Glomerular visceral epithelial cell (primary cell): ENCODE results near the gene CCRL2.
"Not testable (repeated sequence)": the region's sequence is repeated elsewhere in the genome, so short reads cannot be mapped to it uniquely, and the experiment has no call there.

Experiments used
- DNase-seq: peaks from one replicate; pipeline ENCODE4 v3.0.0-alpha.2; 2016; ENCODE audit errors: extremely low spot score

CCRL2 gene

GRCh38 chr3:46380471-46381221 is 26.4 kb upstream of the CCRL2 start:
- DNase-seq: no peak

- DNase-seq: no peak
Observed at GRCh38 chr3:46381625-46382024, 25.4 kb upstream of the CCRL2 start.

GRCh38 chr3:46383211-46383950 is 23.7 kb upstream of the CCRL2 start:
- no peak for DNase-seq

- DNase-seq: no peak
Observed at GRCh38 chr3:46383951-46384330, 23.1 kb upstream of the CCRL2 start.

- peak; percentile 25 for DNase-seq
Observed at GRCh38 chr3:46386205-46386604, 20.9 kb upstream of the CCRL2 start.

- DNase-seq: not testable (repeated sequence)
Observed at GRCh38 chr3:46388847-46389246, 18.2 kb upstream of the CCRL2 start.

- no peak for DNase-seq
Observed at GRCh38 chr3:46389306-46389705, 17.8 kb upstream of the CCRL2 start.

GRCh38 chr3:46391526-46391925 is 15.5 kb upstream of the CCRL2 start:
- not testable (repeated sequence) for DNase-seq

- no peak for DNase-seq
Observed at GRCh38 chr3:46393011-46393410, 14.0 kb upstream of the CCRL2 start.

- no peak for DNase-seq
Observed at GRCh38 chr3:46393554-46394434, 13.3 kb upstream of the CCRL2 start.

GRCh38 chr3:46395210-46395661 is 11.8 kb upstream of the CCRL2 start:
- DNase-seq: no peak

- no peak for DNase-seq
Observed at GRCh38 chr3:46395766-46396530, 11.1 kb upstream of the CCRL2 start.

- DNase-seq: no peak
Observed at GRCh38 chr3:46397111-46397510, 9.9 kb upstream of the CCRL2 start.

GRCh38 chr3:46398186-46398955 is 8.7 kb upstream of the CCRL2 start:
- no peak for DNase-seq

- no peak for DNase-seq
Observed at GRCh38 chr3:46399098-46399497, 8.0 kb upstream of the CCRL2 start.

- DNase-seq: no peak
Observed at GRCh38 chr3:46399557-46399956, 7.5 kb upstream of the CCRL2 start.

- no peak for DNase-seq
Observed at GRCh38 chr3:46400000-46400734, 6.9 kb upstream of the CCRL2 start.

- DNase-seq: no peak
Observed at GRCh38 chr3:46400846-46401245, 6.2 kb upstream of the CCRL2 start.

- DNase-seq: no peak
Observed at GRCh38 chr3:46401579-46401978, 5.5 kb upstream of the CCRL2 start.

- not testable (repeated sequence) for DNase-seq
Observed at GRCh38 chr3:46402902-46403301, 4.2 kb upstream of the CCRL2 start.
